ENCODE data around the gene YWHAE.

GRCh38 chr17:1315891-1316403, 84.1 kb downstream of the YWHAE start:
- TF ChIP-seq CTCF (conservative IDR thresholded peaks at IDR 0.05; ENCODE audit: low read depth, low read length): no peak
- no peak for TF ChIP-seq EZH2 (IDR thresholded peaks at IDR 0.05; ENCODE audit: borderline replicate concordance, low read depth, low read length, poor library complexity, severe bottlenecking)

Measured in A673 (cell line).